ENCODE data around the gene NPBWR2. TPM values are rescaled to one million over a fixed set of nuclear protein-coding genes. Genes with fewer than 3 reads are reported as not detected.

Gene NPBWR2
- total and polyA plus RNA-seq, 2 donors (not counting 3 experiments of a cell fraction or from before 2014, with no cell fraction given): not detected

GRCh38 chr20:64075556-64075955, 31.8 kb downstream of the NPBWR2 start:
- BruUV-seq (replicated peaks): no TSS peak
- Histone ChIP-seq H4K20me1 (replicated peaks; ENCODE audit: control insufficient read depth, extremely low read depth, insufficient read depth, low read length) (no peaks in the 10 kb centered on the region), H3K36me3 (ENCODE audit: control insufficient read depth in 2 of 2, extremely low read depth in 1 of 2, insufficient read depth in 2 of 2, low read length in 2 of 2) (peaks cover 0 to 21% of the 10 kb centered on the region in 2 experiments), H3K4me1 (ENCODE audit: control insufficient read depth, extremely low read depth, insufficient read depth, low read length) (peaks cover 14% of the 10 kb centered on the region), H3K9me1 (replicated peaks; ENCODE audit: control insufficient read depth, extremely low read depth, insufficient read depth, low read length) (no peaks in the 10 kb centered on the region), H3K9me3 (replicated peaks; ENCODE audit: control insufficient read depth, insufficient read depth, low read length) (no peaks in the 10 kb centered on the region), H2AFZ (ENCODE audit: low read depth, low read length) (no peak overlapping the region), H3K27me3 (ENCODE audit: control insufficient read depth in 2 of 2, insufficient read depth in 2 of 2, low read length in 2 of 2) (no peaks in the 10 kb centered on the region), H3K4me2 (ENCODE audit: insufficient read depth, low read length) (no peak overlapping the region), H3K4me3 (replicated peaks in 1 of 3; ENCODE audit: insufficient read depth in 1 of 3, low read depth in 1 of 3, low read length in 3 of 3) (no peak overlapping the region), H3K79me2 (ENCODE audit: control insufficient read depth, insufficient read depth, low read length) (peaks cover 6% of the 10 kb centered on the region), H3K9ac (replicated peaks; ENCODE audit: extremely low read depth, insufficient read depth, low read length) (no peak overlapping the region), H3K27ac (ENCODE audit: insufficient read depth, low read depth, low read length) (no peak overlapping the region)
- ChIA-PET CTCF (no interaction called here), POLR2A (no interaction called here)
- DNase-seq (ENCODE audit: low read depth, low spot score): no peak
- no peak for FAIRE-seq
- intact Hi-C loops (cut with micrococcal nuclease) (no loop called here), dilution Hi-C loops (cut with MboI; ENCODE audit: extremely low pct_ligation_motif_present, low sequenced_read_pairs) (no loop called here)
- no peak for TF ChIP-seq EZH2 (IDR thresholded peaks at IDR 0.05; ENCODE audit: borderline replicate concordance, low read depth, low read length, severe bottlenecking)
- no peak for TF ChIP-seq GATA2 (IDR thresholded peaks at IDR 0.05; ENCODE audit: insufficient read depth, insufficient read length, low read depth, low read length)
- TF ChIP-seq POLR2AphosphoS5 (IDR thresholded peaks at IDR 0.05; ENCODE audit: insufficient read depth, low read depth, low read length): no peak

- Histone ChIP-seq H3K9ac (replicated peaks; ENCODE audit: extremely low read depth, insufficient read depth, low read length) (no peak overlapping the region), H3K4me2 (ENCODE audit: insufficient read depth, low read length) (no peak overlapping the region), H3K9me3 (replicated peaks; ENCODE audit: control insufficient read depth, insufficient read depth, low read length) (no peaks in the 10 kb centered on the region), H3K36me3 (ENCODE audit: control insufficient read depth in 2 of 2, extremely low read depth in 1 of 2, insufficient read depth in 2 of 2, low read length in 2 of 2) (peaks cover 0 to 21% of the 10 kb centered on the region in 2 experiments), H3K27me3 (ENCODE audit: control insufficient read depth in 2 of 2, insufficient read depth in 2 of 2, low read length in 2 of 2) (no peaks in the 10 kb centered on the region), H3K27ac (ENCODE audit: insufficient read depth, low read depth, low read length) (no peak overlapping the region), H3K9me1 (replicated peaks; ENCODE audit: control insufficient read depth, extremely low read depth, insufficient read depth, low read length) (no peaks in the 10 kb centered on the region), H2AFZ (ENCODE audit: low read depth, low read length) (no peak overlapping the region), H4K20me1 (replicated peaks; ENCODE audit: control insufficient read depth, extremely low read depth, insufficient read depth, low read length) (no peaks in the 10 kb centered on the region), H3K4me1 (ENCODE audit: control insufficient read depth, extremely low read depth, insufficient read depth, low read length) (peaks cover 14% of the 10 kb centered on the region), H3K4me3 (replicated peaks in 1 of 3; ENCODE audit: insufficient read depth in 1 of 3, low read depth in 1 of 3, low read length in 3 of 3) (no peak overlapping the region), H3K79me2 (ENCODE audit: control insufficient read depth, insufficient read depth, low read length) (peaks cover 6% of the 10 kb centered on the region)
- no peak for TF ChIP-seq FOS (IDR thresholded peaks at IDR 0.05; ENCODE audit: borderline replicate concordance, insufficient read depth, low read length)
- TF ChIP-seq MAX (IDR thresholded peaks at IDR 0.05; ENCODE audit: insufficient read depth, insufficient read length): no peak
- POLR2A ChIA-PET: no interaction called here
- intact Hi-C loops (cut with micrococcal nuclease): no loop called here
- BruUV-seq (replicated peaks): no TSS peak
- DNase-seq (ENCODE audit: low read depth, low spot score): no peak
- CTCF ChIA-PET: no interaction called here
- FAIRE-seq: no peak
- dilution Hi-C loops (cut with MboI; ENCODE audit: extremely low pct_ligation_motif_present, low sequenced_read_pairs): no loop called here
Observed at GRCh38 chr20:64074963-64075362, 32.4 kb downstream of the NPBWR2 start.
